GM12878 (cell line): ENCODE results near the gene ZCCHC17. TPM values are rescaled to one million over a fixed set of nuclear protein-coding genes. Genes with fewer than 3 reads are reported as not detected.

Source experiments
- ATAC-seq: fragments of 200-7000 bp; cut with Tn5 transposase; 3 replicates; pipeline ENCODE4 v1.9.1; 2020; ENCODE audit warnings: mild to moderate bottlenecking, moderate library complexity
- BruUV-seq: library from RNA; stranded (reverse); fragments of 400-500 nt; replicated peaks from 2 replicates; lab custom pipeline; 2021; lab: Mats Ljungman, UMichigan
- CTCF ChIA-PET: fragments of 300-600 bp; sonication (Branson Sonifier 250); formaldehyde crosslinking; extraction: SDS; loops from one replicate; lab custom pipeline; 2021; ENCODE audit warnings: inconsistent platforms; lab: Yijun Ruan, JAX
- POLR2A ChIA-PET: fragments of 350-600 bp; formaldehyde crosslinking; extraction: SDS; loops from one replicate; lab custom pipeline; 2021; ENCODE audit warnings: inconsistent platforms; lab: Charles Lee
- RAD21 ChIA-PET: fragments of 300-600 bp; sonication (Branson Sonifier 250); formaldehyde crosslinking; loops from one replicate; lab custom pipeline; 2023; ENCODE audit warnings: antibody characterized with exemption; ENCODE audit not compliant: unreplicated experiment; lab: Charles Lee
- SMC1A ChIA-PET: fragments of 300-600 bp; sonication (Branson Sonifier 250); formaldehyde crosslinking; loops from one replicate; lab custom pipeline; 2023; ENCODE audit not compliant: unreplicated experiment, uncharacterized antibody; lab: Charles Lee
- DNase-seq: peaks from one replicate; pipeline ENCODE4 v3.0.0-alpha.2; 2011; ENCODE audit warnings: low read depth, low spot score
- FAIRE-seq: peaks from 3 replicates; lab custom pipeline; 2011; peaks lifted over from hg19 to GRCh38; lab: Jason Lieb, UNC
- H2AFZ ChIP-seq: 2 replicates; pipeline ENCODE4 v1.6.0; 2011; ENCODE audit warnings: low read depth, low read length, control low read depth; ENCODE audit not compliant: control insufficient read depth
- H3K27ac ChIP-seq: 2 replicates; pipeline ENCODE4 v1.5.1; 2011; ENCODE audit warnings: control low read depth; ENCODE audit not compliant: control insufficient read depth, insufficient read depth
- H3K27me3 ChIP-seq, 2 experiments: replicated peaks in 1 of 2; 2 replicates each; pipeline versions ENCODE4 v1.6.0 to v1.6.1; 2011; ENCODE audit warnings: low read length in 1 of 2; ENCODE audit not compliant: control insufficient read depth in 2 of 2, insufficient read depth in 2 of 2
- H3K36me3 ChIP-seq, 2 experiments: 2 replicates each; pipeline ENCODE4 v1.5.1; 2011; ENCODE audit warnings: low read length in 1 of 2; ENCODE audit not compliant: control insufficient read depth in 2 of 2, insufficient read depth in 2 of 2
- H3K4me1 ChIP-seq: 2 replicates; pipeline ENCODE4 v1.6.1; 2011; ENCODE audit warnings: mild to moderate bottlenecking, low read length, moderate library complexity, mixed read lengths; ENCODE audit not compliant: control insufficient read depth, insufficient read depth
- H3K4me2 ChIP-seq: 2 replicates; pipeline ENCODE4 v1.6.0; 2011; ENCODE audit warnings: control low read depth; ENCODE audit not compliant: control insufficient read depth, insufficient read depth
- H3K4me3 ChIP-seq: fragments of 200-600 bp; sonication (generic); 2 replicates; pipeline ENCODE4 v1.5.1; 2016
- H3K79me2 ChIP-seq: 2 replicates; pipeline ENCODE4 v1.6.0; 2011; ENCODE audit warnings: low read length; ENCODE audit not compliant: control insufficient read depth, insufficient read depth
- H3K9ac ChIP-seq: 2 replicates; pipeline ENCODE4 v1.8.0; 2011; ENCODE audit warnings: low read length, control low read depth, mixed read lengths; ENCODE audit not compliant: control insufficient read depth, insufficient read depth
- H3K9me3 ChIP-seq: replicated peaks from 3 replicates; pipeline ENCODE4 v1.5.1; 2011; ENCODE audit warnings: mild to moderate bottlenecking, low read length; ENCODE audit not compliant: control insufficient read depth, insufficient read depth
- H4K20me1 ChIP-seq: 2 replicates; pipeline ENCODE4 v1.6.0; 2011; ENCODE audit not compliant: control insufficient read depth, insufficient read depth
- BMI1 ChIP-seq: fragments of 450-650 bp; IDR thresholded peaks from 2 replicates; pipeline ENCODE4 v1.6.1; 2016; ENCODE audit warnings: mild to moderate bottlenecking, moderate library complexity, borderline replicate concordance
- E4F1 ChIP-seq: fragments of 450-650 bp; IDR thresholded peaks from 2 replicates; pipeline ENCODE4 v1.6.1; 2018; ENCODE audit warnings: borderline replicate concordance, mild to moderate bottlenecking; ENCODE audit not compliant: partially characterized antibody
- HDGF ChIP-seq: fragments of 450-650 bp; IDR thresholded peaks from 2 replicates; pipeline ENCODE4 v1.6.1; 2016; ENCODE audit warnings: antibody characterized with exemption
- JUNB ChIP-seq: IDR thresholded peaks from 2 replicates; pipeline ENCODE4 v1.6.1; 2016; ENCODE audit warnings: antibody characterized with exemption, mild to moderate bottlenecking
- MEF2B ChIP-seq: fragments of 450-650 bp; IDR thresholded peaks from 2 replicates; pipeline ENCODE4 v1.6.1; 2018; ENCODE audit warnings: mild to moderate bottlenecking, moderate library complexity; ENCODE audit not compliant: partially characterized antibody, poor library complexity, severe bottlenecking
- MYB ChIP-seq: fragments of 150-350 bp; IDR thresholded peaks from 2 replicates; pipeline ENCODE4 v1.6.1; 2014; ENCODE audit warnings: mild to moderate bottlenecking, low read depth, low read length, borderline replicate concordance
- NFYB ChIP-seq: IDR thresholded peaks from 2 replicates; pipeline ENCODE4 v1.6.1; 2011; ENCODE audit warnings: low read depth, mild to moderate bottlenecking, low read length, improper control_type of control experiment, moderate library complexity; ENCODE audit not compliant: insufficient read depth
- POLR2AphosphoS2 ChIP-seq: IDR thresholded peaks from 2 replicates; pipeline ENCODE4 v1.6.1; 2011; ENCODE audit warnings: low read depth, mild to moderate bottlenecking, low read length, improper control_type of control experiment, moderate library complexity
- SIX5 ChIP-seq: IDR thresholded peaks from 2 replicates; pipeline ENCODE4 v1.6.1; 2011; ENCODE audit warnings: mild to moderate bottlenecking, low read depth, low read length, moderate library complexity; ENCODE audit not compliant: severe bottlenecking
- WGBS: methylation state at CpG from one replicate; pipeline ENCODE4 v1.1.6; 2016; ENCODE audit warnings: low lambda C conversion rate; ENCODE audit not compliant: insufficient replicate concordance, insufficient coverage; ENCODE audit errors: missing lambda C conversion rate; 5-methylcytosine and 5-hydroxymethylcytosine counted together
- in situ Hi-C: fragments of 300-500 bp; cut with MboI; formaldehyde crosslinking; loops from 9 replicates; pipeline ENCODE4 v1.14.3; 2018; ENCODE audit warnings: mixed read lengths
- intact Hi-C: fragments of 100-400 bp; cut with micrococcal nuclease; formaldehyde crosslinking; loops from one replicate; pipeline ENCODE4 v1.14.2; 2022; ENCODE audit not compliant: unreplicated experiment
- polyA plus RNA-seq, 11 experiments: library from polyadenylated mRNA; depleted of rRNA in 4 of 11; unstranded in 6 of 11; stranded (reverse) in 5 of 11; fragments of >200 nt; fragmentation: Nextera tagmentation in 4 of 11; fragmentation: Illumina TruSeq in 1 of 11; extraction: Ambion mirVana in 4 of 11; extraction: Trizol in 1 of 11; gene quantifications; 1 replicate in 1 of 11; 2 replicates in 10 of 11; pipeline versions ENCODE4 v1.2.1 to v1.2.3, GENCODE V29; 2011 to 2016; ENCODE audit warnings: inconsistent platforms in 2 of 11, missing spikeins in 2 of 11, low read depth in 1 of 11
- total RNA-seq, 4 experiments: library from RNA; depleted of rRNA in 3 of 4; stranded (reverse); fragments of >200 nt in 3 of 4; fragmentation: Illumina TruSeq in 1 of 4; extraction: Trizol in 1 of 4; gene quantifications; 2 replicates each; pipeline versions ENCODE4 v1.2.1 to v1.2.3, GENCODE V29; 2013 to 2021

Gene ZCCHC17
- total and polyA plus RNA-seq, 10 of the 15 experiments (the other 5 are each of a cell fraction or from before 2014, with no cell fraction given): 22.3 to 86.3 (median 47.0) TPM

DNA sequence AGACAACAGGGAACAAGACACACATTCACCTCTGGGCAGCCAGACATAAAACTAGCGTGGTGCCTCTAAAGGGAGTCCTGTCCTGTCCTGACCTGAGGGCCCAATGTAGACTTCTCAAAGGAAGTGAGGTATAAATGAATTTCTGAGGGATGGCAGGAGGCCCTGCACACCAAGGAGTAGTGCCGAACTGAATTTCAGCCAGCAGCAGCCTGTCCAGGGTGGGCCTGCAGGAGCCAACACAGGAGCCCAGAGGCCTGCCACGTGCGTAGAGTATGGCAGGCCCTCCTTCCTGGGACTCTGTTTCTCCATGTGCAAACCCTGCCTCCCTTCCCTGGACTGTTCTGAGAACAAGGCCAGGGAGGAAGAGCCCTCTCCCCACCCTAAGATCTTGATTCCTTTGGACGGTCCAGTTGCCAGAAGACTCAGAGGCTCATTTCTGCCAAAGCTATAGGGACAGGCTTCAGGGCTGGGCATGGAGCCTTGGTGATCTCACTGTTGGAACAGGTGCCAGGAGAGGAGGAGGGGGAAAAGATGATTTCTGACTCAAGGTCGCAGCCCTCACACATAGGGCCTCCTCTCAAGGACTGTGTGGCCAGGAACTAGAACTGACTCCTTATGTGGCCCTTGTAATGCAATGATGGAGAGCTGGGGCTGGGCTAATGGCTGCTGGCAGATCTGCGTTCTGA is 77.8 kb downstream of the ZCCHC17 start:
- 91% methylated on average over 7 of the region's 7 CpGs for WGBS
- in situ Hi-C loops: no loop called here
- no peaks in the 10 kb centered on the region for H3K36me3 ChIP-seq
- no peaks in the 10 kb centered on the region for H3K27me3 ChIP-seq
- TF ChIP-seq NFYB: no peak
- TF ChIP-seq JUNB: no peak
- TF ChIP-seq SIX5: no peak
- no peak for TF ChIP-seq MEF2B
- no peak for TF ChIP-seq E4F1
- TF ChIP-seq BMI1: no peak
- TF ChIP-seq HDGF: no peak
- TF ChIP-seq POLR2AphosphoS2: no peak
- no peak for TF ChIP-seq MYB
- H4K20me1 ChIP-seq: no peaks in the 10 kb centered on the region
- no peaks in the 10 kb centered on the region for H3K4me1 ChIP-seq
- H2AFZ ChIP-seq: no peak overlapping the region
- intact Hi-C loops: no loop called here
- POLR2A ChIA-PET: no interaction called here
- ATAC-seq (no peak), DNase-seq (no peak), FAIRE-seq (no peak)
- SMC1A ChIA-PET: interaction anchor here (1.6 to 2.4 kb wide), 2 partner anchors 20 to 22 kb away, joined by 3 to 7 read pairs; no protein-coding TSS in a partner anchor
- no peak overlapping the region for H3K27ac ChIP-seq
- no TSS peak for BruUV-seq
- CTCF ChIA-PET: interaction anchor here (0.6 to 5.5 kb wide), 7 partner anchors 21 to 629 kb away, joined by 3 to 42 read pairs (median 4); no protein-coding TSS in a partner anchor
- H3K4me2 ChIP-seq: no peak overlapping the region
- RAD21 ChIA-PET: interaction anchor here (0.5 to 2.3 kb wide), 4 partner anchors 20 to 242 kb away, joined by 3 to 15 read pairs (median 8); no protein-coding TSS in a partner anchor
- no peak overlapping the region for H3K4me3 ChIP-seq
- no peak overlapping the region for H3K9ac ChIP-seq
- H3K79me2 ChIP-seq: no peaks in the 10 kb centered on the region
- no peaks in the 10 kb centered on the region for H3K9me3 ChIP-seq
